GM12878 (cell line): ENCODE results near the gene PFN3. TPM values are rescaled to one million over a fixed set of nuclear protein-coding genes. Genes with fewer than 3 reads are reported as not detected.
A peak's percentile ranks its signal among the peaks of the same experiment; 100 is the strongest.

Source experiments
- ATAC-seq: fragments of 200-7000 bp; cut with Tn5 transposase; 3 replicates; pipeline ENCODE4 v1.9.1; 2020; ENCODE audit warnings: mild to moderate bottlenecking, moderate library complexity
- BruUV-seq: library from RNA; stranded (reverse); fragments of 400-500 nt; replicated peaks from 2 replicates; lab custom pipeline; 2021; lab: Mats Ljungman, UMichigan
- CTCF ChIA-PET: fragments of 300-600 bp; sonication (Branson Sonifier 250); formaldehyde crosslinking; extraction: SDS; loops from one replicate; lab custom pipeline; 2021; ENCODE audit warnings: inconsistent platforms; lab: Yijun Ruan, JAX
- POLR2A ChIA-PET: fragments of 350-600 bp; formaldehyde crosslinking; extraction: SDS; loops from one replicate; lab custom pipeline; 2021; ENCODE audit warnings: inconsistent platforms; lab: Charles Lee
- RAD21 ChIA-PET: fragments of 300-600 bp; sonication (Branson Sonifier 250); formaldehyde crosslinking; loops from one replicate; lab custom pipeline; 2023; ENCODE audit warnings: antibody characterized with exemption; ENCODE audit not compliant: unreplicated experiment; lab: Charles Lee
- SMC1A ChIA-PET: fragments of 300-600 bp; sonication (Branson Sonifier 250); formaldehyde crosslinking; loops from one replicate; lab custom pipeline; 2023; ENCODE audit not compliant: unreplicated experiment, uncharacterized antibody; lab: Charles Lee
- DNase-seq: peaks from one replicate; pipeline ENCODE4 v3.0.0-alpha.2; 2011; ENCODE audit warnings: low read depth, low spot score
- FAIRE-seq: peaks from 3 replicates; lab custom pipeline; 2011; peaks lifted over from hg19 to GRCh38; lab: Jason Lieb, UNC
- H2AFZ ChIP-seq: 2 replicates; pipeline ENCODE4 v1.6.0; 2011; ENCODE audit warnings: low read depth, low read length, control low read depth; ENCODE audit not compliant: control insufficient read depth
- H3K27ac ChIP-seq: 2 replicates; pipeline ENCODE4 v1.5.1; 2011; ENCODE audit warnings: control low read depth; ENCODE audit not compliant: control insufficient read depth, insufficient read depth
- H3K27me3 ChIP-seq, 2 experiments: replicated peaks in 1 of 2; 2 replicates each; pipeline versions ENCODE4 v1.6.0 to v1.6.1; 2011; ENCODE audit warnings: low read length in 1 of 2; ENCODE audit not compliant: control insufficient read depth in 2 of 2, insufficient read depth in 2 of 2
- H3K36me3 ChIP-seq, 2 experiments: 2 replicates each; pipeline ENCODE4 v1.5.1; 2011; ENCODE audit warnings: low read length in 1 of 2; ENCODE audit not compliant: control insufficient read depth in 2 of 2, insufficient read depth in 2 of 2
- H3K4me1 ChIP-seq: 2 replicates; pipeline ENCODE4 v1.6.1; 2011; ENCODE audit warnings: mild to moderate bottlenecking, low read length, moderate library complexity, mixed read lengths; ENCODE audit not compliant: control insufficient read depth, insufficient read depth
- H3K4me2 ChIP-seq: 2 replicates; pipeline ENCODE4 v1.6.0; 2011; ENCODE audit warnings: control low read depth; ENCODE audit not compliant: control insufficient read depth, insufficient read depth
- H3K4me3 ChIP-seq: fragments of 200-600 bp; sonication (generic); 2 replicates; pipeline ENCODE4 v1.5.1; 2016
- H3K79me2 ChIP-seq: 2 replicates; pipeline ENCODE4 v1.6.0; 2011; ENCODE audit warnings: low read length; ENCODE audit not compliant: control insufficient read depth, insufficient read depth
- H3K9ac ChIP-seq: 2 replicates; pipeline ENCODE4 v1.8.0; 2011; ENCODE audit warnings: low read length, control low read depth, mixed read lengths; ENCODE audit not compliant: control insufficient read depth, insufficient read depth
- H3K9me3 ChIP-seq: replicated peaks from 3 replicates; pipeline ENCODE4 v1.5.1; 2011; ENCODE audit warnings: mild to moderate bottlenecking, low read length; ENCODE audit not compliant: control insufficient read depth, insufficient read depth
- H4K20me1 ChIP-seq: 2 replicates; pipeline ENCODE4 v1.6.0; 2011; ENCODE audit not compliant: control insufficient read depth, insufficient read depth
- CBFB ChIP-seq: IDR thresholded peaks from 2 replicates; pipeline ENCODE4 v1.6.1; 2016; ENCODE audit warnings: antibody characterized with exemption, low read depth
- EP300 ChIP-seq, 2 experiments: fragments of 150-350 bp in 1 of 2; IDR thresholded peaks; 2 replicates each; pipeline ENCODE4 v1.6.1; 2011 to 2012; ENCODE audit warnings: low read depth in 2 of 2, low read length in 2 of 2, borderline replicate concordance in 1 of 2, improper control_type of control experiment in 1 of 2, inconsistent platforms in 1 of 2; ENCODE audit not compliant: control insufficient read depth in 1 of 2
- GATAD2B ChIP-seq: fragments of 450-650 bp; conservative IDR thresholded peaks from 2 replicates; pipeline ENCODE4 v1.6.1; 2017; ENCODE audit warnings: low read depth, mild to moderate bottlenecking, moderate library complexity
- IKZF2 ChIP-seq, 2 experiments: fragments of 450-650 bp; IDR thresholded peaks; 2 replicates each; pipeline ENCODE4 v1.6.1; 2017; ENCODE audit warnings: mild to moderate bottlenecking in 2 of 2, moderate library complexity in 2 of 2
- JUNB ChIP-seq: IDR thresholded peaks from 2 replicates; pipeline ENCODE4 v1.6.1; 2016; ENCODE audit warnings: antibody characterized with exemption, mild to moderate bottlenecking
- JUND ChIP-seq: IDR thresholded peaks from 2 replicates; pipeline ENCODE4 v1.6.1; 2012; ENCODE audit warnings: low read depth, mild to moderate bottlenecking, low read length, improper control_type of control experiment, moderate library complexity
- MTA2 ChIP-seq: fragments of 450-650 bp; IDR thresholded peaks from 2 replicates; pipeline ENCODE4 v1.6.1; 2016; ENCODE audit warnings: low read depth, mild to moderate bottlenecking, moderate library complexity
- MXI1 ChIP-seq: fragments of 150-350 bp; IDR thresholded peaks from 2 replicates; pipeline ENCODE4 v1.6.1; 2011; ENCODE audit warnings: low read depth, mild to moderate bottlenecking, inconsistent platforms, low read length, improper control_type of control experiment
- NR2F1 ChIP-seq: fragments of 450-650 bp; conservative IDR thresholded peaks from 2 replicates; pipeline ENCODE4 v1.6.1; 2017; ENCODE audit warnings: mild to moderate bottlenecking
- PAX5 ChIP-seq: IDR thresholded peaks from 2 replicates; pipeline ENCODE4 v1.6.1; 2011; ENCODE audit warnings: low read depth, low read length, borderline replicate concordance
- RB1 ChIP-seq: fragments of 450-650 bp; formaldehyde crosslinking; IDR thresholded peaks from 2 replicates; pipeline ENCODE4 v1.6.1; 2017; ENCODE audit warnings: mild to moderate bottlenecking, borderline replicate concordance
- RELA ChIP-seq: fragments of 450-650 bp; IDR thresholded peaks from 2 replicates; pipeline ENCODE4 v1.8.0; 2014; ENCODE audit warnings: borderline replicate concordance; ENCODE audit not compliant: partially characterized antibody
- STAT3 ChIP-seq: IDR thresholded peaks from 2 replicates; pipeline ENCODE4 v1.6.1; 2011; ENCODE audit warnings: low read depth, low read length, improper control_type of control experiment
- SUZ12 ChIP-seq: fragments of 200-600 bp; sonication (generic); IDR thresholded peaks from one replicate; pipeline ENCODE4 v1.6.1; 2018; ENCODE audit warnings: antibody characterized with exemption, mild to moderate bottlenecking; ENCODE audit not compliant: unreplicated experiment
- TAF1 ChIP-seq: IDR thresholded peaks from 2 replicates; pipeline ENCODE4 v1.6.1; 2011; ENCODE audit warnings: mild to moderate bottlenecking, low read depth, low read length, borderline replicate concordance
- TCF12 ChIP-seq: IDR thresholded peaks from 2 replicates; pipeline ENCODE4 v1.6.1; 2011; ENCODE audit warnings: low read depth, mild to moderate bottlenecking, low read length
- YY1 ChIP-seq: IDR thresholded peaks from 2 replicates; pipeline ENCODE4 v1.6.1; 2011; ENCODE audit warnings: low read depth, mild to moderate bottlenecking, low read length
- ZBED1 ChIP-seq: IDR thresholded peaks from 2 replicates; pipeline ENCODE4 v1.6.1; 2016; ENCODE audit warnings: borderline replicate concordance
- ZNF622 ChIP-seq: fragments of 450-650 bp; IDR thresholded peaks from 2 replicates; pipeline ENCODE4 v1.6.1; 2017; ENCODE audit warnings: mild to moderate bottlenecking, inconsistent platforms
- WGBS: methylation state at CpG from one replicate; pipeline ENCODE4 v1.1.6; 2016; ENCODE audit warnings: low lambda C conversion rate; ENCODE audit not compliant: insufficient replicate concordance, insufficient coverage; ENCODE audit errors: missing lambda C conversion rate; 5-methylcytosine and 5-hydroxymethylcytosine counted together
- in situ Hi-C: fragments of 300-500 bp; cut with MboI; formaldehyde crosslinking; loops from 9 replicates; pipeline ENCODE4 v1.14.3; 2018; ENCODE audit warnings: mixed read lengths
- intact Hi-C: fragments of 100-400 bp; cut with micrococcal nuclease; formaldehyde crosslinking; loops from one replicate; pipeline ENCODE4 v1.14.2; 2022; ENCODE audit not compliant: unreplicated experiment
- polyA plus RNA-seq, 11 experiments: library from polyadenylated mRNA; depleted of rRNA in 4 of 11; unstranded in 6 of 11; stranded (reverse) in 5 of 11; fragments of >200 nt; fragmentation: Nextera tagmentation in 4 of 11; fragmentation: Illumina TruSeq in 1 of 11; extraction: Ambion mirVana in 4 of 11; extraction: Trizol in 1 of 11; gene quantifications; 1 replicate in 1 of 11; 2 replicates in 10 of 11; pipeline versions ENCODE4 v1.2.1 to v1.2.3, GENCODE V29; 2011 to 2016; ENCODE audit warnings: inconsistent platforms in 2 of 11, missing spikeins in 2 of 11, low read depth in 1 of 11
- total RNA-seq, 4 experiments: library from RNA; depleted of rRNA in 3 of 4; stranded (reverse); fragments of >200 nt in 3 of 4; fragmentation: Illumina TruSeq in 1 of 4; extraction: Trizol in 1 of 4; gene quantifications; 2 replicates each; pipeline versions ENCODE4 v1.2.1 to v1.2.3, GENCODE V29; 2013 to 2021
- TF ChIP-seq, protein P1 (sequence below): fragments of 450-650 bp; IDR thresholded peaks from 2 replicates; pipeline ENCODE4 v1.6.1; 2017; ENCODE audit warnings: mild to moderate bottlenecking, low read depth, inconsistent platforms; ENCODE audit not compliant: poor library complexity, severe bottlenecking

Gene PFN3
- total and polyA plus RNA-seq, 10 of the 15 experiments (the other 5 are each of a cell fraction or from before 2014, with no cell fraction given) = not detected

DNA sequence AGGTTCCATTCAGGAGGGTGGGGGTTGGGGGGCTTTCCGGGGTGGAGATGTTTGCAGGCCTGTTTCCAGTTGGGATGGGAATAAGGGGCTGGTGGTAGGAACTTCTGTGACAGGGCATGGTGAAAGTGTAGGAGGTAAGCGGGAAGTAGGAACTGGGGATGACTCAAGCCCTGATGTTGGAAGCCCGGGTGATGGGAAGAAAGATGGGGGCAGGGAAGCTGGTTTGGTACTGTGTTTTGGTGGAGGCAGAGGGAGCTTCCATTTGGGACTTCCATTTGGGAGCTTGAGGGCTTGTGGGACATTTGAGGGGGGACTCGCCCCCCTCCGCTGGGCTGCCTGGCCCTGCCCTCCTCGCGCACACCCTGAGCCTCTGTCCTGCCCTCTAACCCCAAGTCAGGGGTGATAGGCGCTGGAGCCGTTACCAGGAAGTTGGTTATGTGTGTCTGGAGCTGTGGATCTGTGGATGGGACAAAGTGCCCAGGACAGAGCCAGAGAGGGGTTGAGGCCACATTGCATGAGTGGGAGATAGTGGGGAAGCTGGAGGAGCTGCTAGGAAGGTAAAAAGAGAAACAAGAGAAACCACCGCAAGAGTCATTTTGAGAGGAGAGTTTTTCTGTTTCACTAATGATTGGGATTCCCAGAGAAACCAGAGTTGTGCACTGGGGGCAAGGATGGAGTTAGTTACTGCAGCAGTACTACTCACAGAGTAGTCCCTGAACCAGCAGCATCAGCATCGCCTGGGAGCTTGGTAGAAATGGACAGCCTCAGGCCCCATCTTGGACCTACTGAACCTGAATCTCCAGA lies 36.1 kb downstream of the PFN3 start:
- CTCF ChIA-PET = interaction anchor here (0.8 to 3.7 kb wide), 11 partner anchors 8 to 251 kb away, joined by 3 to 22 read pairs (median 5); partner anchors contain the start of genes LMAN2 and PDLIM7
- FAIRE-seq = peak; percentile 93
- Histone ChIP-seq H3K4me3 (peak overlapping the region; percentile 63), H3K27ac (peak overlapping the region; percentile 91), H4K20me1 (no peaks in the 10 kb centered on the region), H3K9me3 (no peaks in the 10 kb centered on the region), H3K27me3 (no peaks in the 10 kb centered on the region), H3K36me3 (peaks cover 8 to 10% of the 10 kb centered on the region in 2 experiments; a peak in 3 of 4 replicates), H3K79me2 (peaks cover 52% of the 10 kb centered on the region), H3K4me2 (peak overlapping the region; percentile 93), H2AFZ (no peak overlapping the region), H3K4me1 (peaks cover 60% of the 10 kb centered on the region), H3K9ac (peak overlapping the region; percentile 61)
- WGBS = 8% methylated on average over 11 of the region's 11 CpGs
- BruUV-seq = no TSS peak
- in situ Hi-C loops = no loop called here
- peak; percentile 49 for ATAC-seq
- RAD21 ChIA-PET = interaction anchor here (1.0 to 4.4 kb wide), 8 partner anchors 10 to 83 kb away, joined by 3 to 29 read pairs (median 6); partner anchors contain the start of genes GRK6 and PRR7
- DNase-seq = peak; percentile 69
- SMC1A ChIA-PET = interaction anchor here (0.8 to 3.7 kb wide), 11 partner anchors 9 to 251 kb away, joined by 3 to 32 read pairs (median 5); partner anchors contain the start of gene LMAN2
- intact Hi-C loops = loop anchor here (1.0 to 5.0 kb wide), 2 partner anchors 26 to 52 kb away; partner anchors contain the start of gene MXD3
- POLR2A ChIA-PET = interaction anchor here (0.6 to 2.8 kb wide), 16 partner anchors 9 to 191 kb away, joined by 3 to 17 read pairs (median 5); partner anchors contain the start of genes GRK6, LMAN2 and PDLIM7
- TF ChIP-seq NR2F1 (peak; percentile 55; the same call in 1 of the 2 replicates), RELA (peak; percentile 56), SUZ12 (no peak), ZBED1 (0 out of 2 replicates have a peak, but pooled peaks have one; percentile 34), MTA2 (peak; percentile 74), JUND (peak; percentile 84), STAT3 (0 out of 2 replicates have a peak, but pooled peaks have one; percentile 75), TCF12 (peak; percentile 50; the same call in 1 of the 2 replicates), GATAD2B (peak; percentile 40), JUNB (peak; percentile 97), CBFB (peak; percentile 89), IKZF2 (IDR thresholded peaks at IDR 0.05) (peak; percentile 92 to 93), RB1 (no peak), EP300 (IDR thresholded peaks at IDR 0.05; ENCODE audit: borderline replicate concordance in 1 of 2, control insufficient read depth in 1 of 2, low read depth in 2 of 2, low read length in 2 of 2) (peak; percentile 41 to 82; a peak in 2 of 4 replicates), MXI1 (no peak), TAF1 (peak; percentile 32; the same call in 1 of the 2 replicates), YY1 (peak; percentile 70), PAX5 (peak; percentile 53; the same call in 1 of the 2 replicates), ZNF622 (no peak)
- TF ChIP-seq, protein P1, sequence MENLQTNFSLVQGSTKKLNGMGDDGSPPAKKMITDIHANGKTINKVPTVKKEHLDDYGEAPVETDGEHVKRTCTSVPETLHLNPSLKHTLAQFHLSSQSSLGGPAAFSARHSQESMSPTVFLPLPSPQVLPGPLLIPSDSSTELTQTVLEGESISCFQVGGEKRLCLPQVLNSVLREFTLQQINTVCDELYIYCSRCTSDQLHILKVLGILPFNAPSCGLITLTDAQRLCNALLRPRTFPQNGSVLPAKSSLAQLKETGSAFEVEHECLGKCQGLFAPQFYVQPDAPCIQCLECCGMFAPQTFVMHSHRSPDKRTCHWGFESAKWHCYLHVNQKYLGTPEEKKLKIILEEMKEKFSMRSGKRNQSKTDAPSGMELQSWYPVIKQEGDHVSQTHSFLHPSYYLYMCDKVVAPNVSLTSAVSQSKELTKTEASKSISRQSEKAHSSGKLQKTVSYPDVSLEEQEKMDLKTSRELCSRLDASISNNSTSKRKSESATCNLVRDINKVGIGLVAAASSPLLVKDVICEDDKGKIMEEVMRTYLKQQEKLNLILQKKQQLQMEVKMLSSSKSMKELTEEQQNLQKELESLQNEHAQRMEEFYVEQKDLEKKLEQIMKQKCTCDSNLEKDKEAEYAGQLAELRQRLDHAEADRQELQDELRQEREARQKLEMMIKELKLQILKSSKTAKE = peak; percentile 64
